ENCODE results near the gene SLC16A3.
"Not testable (repeated sequence)": the region's sequence is repeated elsewhere in the genome, so short reads cannot be mapped to it uniquely, and the experiment has no call there.

The SLC16A3 gene

GRCh38 chr17:82228842-82229697 lies at the start of gene SLC16A3:
Gene SLC16A3, plus strand, starts transcription at chr17:82229042. Its CDS starts 6,967 bp downstream, at chr17:82236009.
- DNase-seq, result peak in 1 of 2 experiments; percentile 20

GRCh38 chr17:82179412-82179811 lies 49.4 kb upstream of the SLC16A3 start:
- DNase-seq, result no peak

- no peak for DNase-seq
These were observed 48.8 kb upstream of the SLC16A3 start for GRCh38 chr17:82179946-82180475.

- no peak for DNase-seq
These were observed 47.9 kb upstream of the SLC16A3 start for GRCh38 chr17:82180776-82181528.

GRCh38 chr17:82184761-82185160 lies 44.1 kb upstream of the SLC16A3 start:
- no peak for DNase-seq

GRCh38 chr17:82186221-82186620 lies 42.6 kb upstream of the SLC16A3 start:
- DNase-seq, result no peak

GRCh38 chr17:82187500-82187899 lies 41.3 kb upstream of the SLC16A3 start:
- DNase-seq, result no peak

- DNase-seq, result no peak
These were observed 40.6 kb upstream of the SLC16A3 start for GRCh38 chr17:82188001-82188961.

GRCh38 chr17:82193050-82193449 lies 35.8 kb upstream of the SLC16A3 start:
- DNase-seq, result not testable (repeated sequence)

- no peak for DNase-seq
These were observed 35.2 kb upstream of the SLC16A3 start for GRCh38 chr17:82193520-82194220.

- no peak for DNase-seq
These were observed 34.1 kb upstream of the SLC16A3 start for GRCh38 chr17:82194765-82195164.

- DNase-seq, result no peak
These were observed 32.9 kb upstream of the SLC16A3 start for GRCh38 chr17:82195675-82196672.

GRCh38 chr17:82198092-82198491 lies 30.8 kb upstream of the SLC16A3 start:
- no peak for DNase-seq

GRCh38 chr17:82199496-82199895 lies 29.3 kb upstream of the SLC16A3 start:
- DNase-seq, result no peak

- DNase-seq, result no peak
These were observed 28.7 kb upstream of the SLC16A3 start for GRCh38 chr17:82200135-82200534.

GRCh38 chr17:82200743-82201497 lies 27.9 kb upstream of the SLC16A3 start:
- peak in 1 of 2 experiments; percentile 73 for DNase-seq

GRCh38 chr17:82201498-82201910 lies 27.3 kb upstream of the SLC16A3 start:
- DNase-seq, result peak; percentile 60 to 85

- no peak for DNase-seq
These were observed 25.9 kb upstream of the SLC16A3 start for GRCh38 chr17:82202981-82203380.

GRCh38 chr17:82203920-82204319 lies 24.9 kb upstream of the SLC16A3 start:
- DNase-seq, result no peak

All from NCI-H2081 (cell line).